ENCODE results near the gene U2AF2. TPM values are rescaled to one million over a fixed set of nuclear protein-coding genes. Genes with fewer than 3 reads are reported as not detected.

U2AF2 gene
- total and polyA plus RNA-seq, 9 of the 15 experiments (the other 6 are each of a cell fraction or from before 2014, with no cell fraction given), result 3.0 to 331 (median 157) TPM

DNA sequence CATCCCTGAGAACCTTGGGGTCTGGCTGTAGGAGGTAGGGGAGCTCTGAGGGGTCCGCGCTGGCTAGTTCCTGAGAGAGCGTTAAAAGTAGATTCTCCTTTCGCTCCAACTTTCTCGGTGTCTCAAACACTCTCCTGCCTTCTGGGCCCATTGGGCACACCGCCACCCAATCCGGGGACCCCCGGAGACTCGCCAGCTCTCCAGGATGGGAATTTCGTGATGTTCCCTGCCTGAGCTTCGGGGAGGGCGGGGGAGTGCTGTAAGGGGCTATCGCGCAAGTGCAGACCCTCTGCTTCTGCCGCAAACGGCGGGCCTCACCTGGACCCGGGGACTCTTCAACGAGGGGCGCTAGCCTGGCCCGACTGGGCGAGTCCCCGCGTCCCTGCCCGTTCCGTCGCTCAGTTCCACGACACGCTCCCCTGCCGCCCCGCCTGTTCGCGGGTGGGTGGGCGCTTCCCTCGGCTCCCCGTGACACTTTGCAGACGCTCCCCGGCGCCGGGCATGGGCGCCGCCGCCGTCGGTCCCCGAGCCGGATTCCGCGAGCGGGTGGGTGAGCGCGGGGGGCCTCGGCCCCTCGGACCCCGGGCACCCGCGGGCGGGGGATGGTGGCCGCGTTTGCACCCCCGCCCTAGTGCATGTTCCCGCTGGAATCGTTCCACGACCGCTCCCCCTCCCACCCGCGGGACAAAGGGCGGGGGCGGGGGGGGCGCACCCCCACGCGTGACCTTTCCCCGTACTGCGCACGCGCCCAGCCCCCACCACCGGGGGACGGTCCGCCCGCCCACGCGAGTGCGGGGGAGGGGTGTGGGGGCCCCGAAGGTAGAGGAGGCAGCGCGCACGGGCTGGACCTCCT lies 6.9 kb upstream of the U2AF2 start, which contains the start of gene CCDC106 (continued):
- TF ChIP-seq, protein P1, sequence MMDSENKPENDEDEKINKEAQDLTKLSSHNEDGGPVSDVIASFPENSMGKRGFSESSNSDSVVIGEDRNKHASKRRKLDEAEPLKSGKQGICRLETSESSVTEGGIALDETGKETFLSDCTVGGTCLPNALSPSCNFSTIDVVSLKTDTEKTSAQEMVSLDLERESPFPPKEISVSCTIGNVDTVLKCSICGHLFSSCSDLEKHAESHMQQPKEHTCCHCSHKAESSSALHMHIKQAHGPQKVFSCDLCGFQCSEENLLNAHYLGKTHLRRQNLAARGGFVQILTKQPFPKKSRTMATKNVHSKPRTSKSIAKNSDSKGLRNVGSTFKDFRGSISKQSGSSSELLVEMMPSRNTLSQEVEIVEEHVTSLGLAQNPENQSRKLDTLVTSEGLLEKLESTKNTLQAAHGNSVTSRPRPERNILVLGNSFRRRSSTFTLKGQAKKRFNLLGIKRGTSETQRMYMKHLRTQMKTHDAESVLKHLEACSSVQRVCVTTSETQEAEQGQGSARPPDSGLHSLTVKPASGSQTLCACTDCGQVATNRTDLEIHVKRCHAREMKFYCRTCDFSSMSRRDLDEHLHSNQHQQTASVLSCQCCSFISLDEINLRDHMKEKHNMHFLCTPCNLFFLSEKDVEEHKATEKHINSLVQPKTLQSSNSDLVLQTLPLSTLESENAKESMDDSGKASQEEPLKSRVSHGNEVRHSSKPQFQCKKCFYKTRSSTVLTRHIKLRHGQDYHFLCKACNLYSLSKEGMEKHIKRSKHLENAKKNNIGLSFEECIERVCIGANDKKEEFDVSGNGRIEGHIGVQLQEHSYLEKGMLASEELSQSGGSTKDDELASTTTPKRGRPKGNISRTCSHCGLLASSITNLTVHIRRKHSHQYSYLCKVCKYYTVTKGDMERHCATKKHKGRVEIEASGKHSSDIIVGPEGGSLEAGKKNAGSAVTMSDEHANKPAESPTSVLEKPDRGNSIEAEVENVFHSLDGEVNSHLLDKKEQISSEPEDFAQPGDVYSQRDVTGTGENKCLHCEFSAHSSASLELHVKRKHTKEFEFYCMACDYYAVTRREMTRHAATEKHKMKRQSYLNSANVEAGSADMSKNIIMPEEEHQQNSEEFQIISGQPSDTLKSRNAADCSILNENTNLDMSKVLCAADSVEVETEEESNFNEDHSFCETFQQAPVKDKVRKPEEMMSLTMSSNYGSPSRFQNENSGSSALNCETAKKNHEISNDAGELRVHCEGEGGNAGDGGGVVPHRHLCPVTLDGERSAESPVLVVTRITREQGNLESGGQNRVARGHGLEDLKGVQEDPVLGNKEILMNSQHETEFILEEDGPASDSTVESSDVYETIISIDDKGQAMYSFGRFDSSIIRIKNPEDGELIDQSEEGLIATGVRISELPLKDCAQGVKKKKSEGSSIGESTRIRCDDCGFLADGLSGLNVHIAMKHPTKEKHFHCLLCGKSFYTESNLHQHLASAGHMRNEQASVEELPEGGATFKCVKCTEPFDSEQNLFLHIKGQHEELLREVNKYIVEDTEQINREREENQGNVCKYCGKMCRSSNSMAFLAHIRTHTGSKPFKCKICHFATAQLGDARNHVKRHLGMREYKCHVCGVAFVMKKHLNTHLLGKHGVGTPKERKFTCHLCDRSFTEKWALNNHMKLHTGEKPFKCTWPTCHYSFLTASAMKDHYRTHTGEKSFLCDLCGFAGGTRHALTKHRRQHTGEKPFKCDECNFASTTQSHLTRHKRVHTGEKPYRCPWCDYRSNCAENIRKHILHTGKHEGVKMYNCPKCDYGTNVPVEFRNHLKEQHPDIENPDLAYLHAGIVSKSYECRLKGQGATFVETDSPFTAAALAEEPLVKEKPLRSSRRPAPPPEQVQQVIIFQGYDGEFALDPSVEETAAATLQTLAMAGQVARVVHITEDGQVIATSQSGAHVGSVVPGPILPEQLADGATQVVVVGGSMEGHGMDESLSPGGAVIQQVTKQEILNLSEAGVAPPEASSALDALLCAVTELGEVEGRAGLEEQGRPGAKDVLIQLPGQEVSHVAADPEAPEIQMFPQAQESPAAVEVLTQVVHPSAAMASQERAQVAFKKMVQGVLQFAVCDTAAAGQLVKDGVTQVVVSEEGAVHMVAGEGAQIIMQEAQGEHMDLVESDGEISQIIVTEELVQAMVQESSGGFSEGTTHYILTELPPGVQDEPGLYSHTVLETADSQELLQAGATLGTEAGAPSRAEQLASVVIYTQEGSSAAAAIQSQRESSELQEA (IDR thresholded peaks at IDR 0.05; ENCODE audit: low read depth), result no peak
- no peak for TF ChIP-seq ZC3H8 (IDR thresholded peaks at IDR 0.05)
- no peak for TF ChIP-seq SREBF1 (IDR thresholded peaks at IDR 0.05; ENCODE audit: borderline replicate concordance, low read depth, low read length)
- no peak for TF ChIP-seq ETV5 (CRISPR knock-in tag; IDR thresholded peaks at IDR 0.05; ENCODE audit: low read depth)
- TF ChIP-seq, protein P2, sequence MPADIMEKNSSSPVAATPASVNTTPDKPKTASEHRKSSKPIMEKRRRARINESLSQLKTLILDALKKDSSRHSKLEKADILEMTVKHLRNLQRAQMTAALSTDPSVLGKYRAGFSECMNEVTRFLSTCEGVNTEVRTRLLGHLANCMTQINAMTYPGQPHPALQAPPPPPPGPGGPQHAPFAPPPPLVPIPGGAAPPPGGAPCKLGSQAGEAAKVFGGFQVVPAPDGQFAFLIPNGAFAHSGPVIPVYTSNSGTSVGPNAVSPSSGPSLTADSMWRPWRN (IDR thresholded peaks at IDR 0.05; ENCODE audit: low read depth), result no peak
- TF ChIP-seq, protein P3, sequence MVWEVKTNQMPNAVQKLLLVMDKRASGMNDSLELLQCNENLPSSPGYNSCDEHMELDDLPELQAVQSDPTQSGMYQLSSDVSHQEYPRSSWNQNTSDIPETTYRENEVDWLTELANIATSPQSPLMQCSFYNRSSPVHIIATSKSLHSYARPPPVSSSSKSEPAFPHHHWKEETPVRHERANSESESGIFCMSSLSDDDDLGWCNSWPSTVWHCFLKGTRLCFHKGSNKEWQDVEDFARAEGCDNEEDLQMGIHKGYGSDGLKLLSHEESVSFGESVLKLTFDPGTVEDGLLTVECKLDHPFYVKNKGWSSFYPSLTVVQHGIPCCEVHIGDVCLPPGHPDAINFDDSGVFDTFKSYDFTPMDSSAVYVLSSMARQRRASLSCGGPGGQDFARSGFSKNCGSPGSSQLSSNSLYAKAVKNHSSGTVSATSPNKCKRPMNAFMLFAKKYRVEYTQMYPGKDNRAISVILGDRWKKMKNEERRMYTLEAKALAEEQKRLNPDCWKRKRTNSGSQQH (CRISPR knock-in tag; IDR thresholded peaks at IDR 0.05), result no peak
- TF ChIP-seq COPS2 (conservative IDR thresholded peaks at IDR 0.05), result no peak
- no peak for TF ChIP-seq PURB (CRISPR knock-in tag; IDR thresholded peaks at IDR 0.05; ENCODE audit: low read depth)
- TF ChIP-seq ZNF217 (CRISPR knock-in tag; IDR thresholded peaks at IDR 0.05), result no peak
- no peak for TF ChIP-seq ZC3H11A (IDR thresholded peaks at IDR 0.05; ENCODE audit: low read depth, low read length)
- no peak for TF ChIP-seq ZNF274 (IDR thresholded peaks at IDR 0.05; ENCODE audit: borderline replicate concordance, low read depth, low read length)
- TF ChIP-seq MECOM (CRISPR knock-in tag; IDR thresholded peaks at IDR 0.05), result no peak
- no peak for TF ChIP-seq LARP7 (IDR thresholded peaks at IDR 0.05)

Measured in K562 (cell line).